ENCODE results near the gene IPO13.

DNA sequence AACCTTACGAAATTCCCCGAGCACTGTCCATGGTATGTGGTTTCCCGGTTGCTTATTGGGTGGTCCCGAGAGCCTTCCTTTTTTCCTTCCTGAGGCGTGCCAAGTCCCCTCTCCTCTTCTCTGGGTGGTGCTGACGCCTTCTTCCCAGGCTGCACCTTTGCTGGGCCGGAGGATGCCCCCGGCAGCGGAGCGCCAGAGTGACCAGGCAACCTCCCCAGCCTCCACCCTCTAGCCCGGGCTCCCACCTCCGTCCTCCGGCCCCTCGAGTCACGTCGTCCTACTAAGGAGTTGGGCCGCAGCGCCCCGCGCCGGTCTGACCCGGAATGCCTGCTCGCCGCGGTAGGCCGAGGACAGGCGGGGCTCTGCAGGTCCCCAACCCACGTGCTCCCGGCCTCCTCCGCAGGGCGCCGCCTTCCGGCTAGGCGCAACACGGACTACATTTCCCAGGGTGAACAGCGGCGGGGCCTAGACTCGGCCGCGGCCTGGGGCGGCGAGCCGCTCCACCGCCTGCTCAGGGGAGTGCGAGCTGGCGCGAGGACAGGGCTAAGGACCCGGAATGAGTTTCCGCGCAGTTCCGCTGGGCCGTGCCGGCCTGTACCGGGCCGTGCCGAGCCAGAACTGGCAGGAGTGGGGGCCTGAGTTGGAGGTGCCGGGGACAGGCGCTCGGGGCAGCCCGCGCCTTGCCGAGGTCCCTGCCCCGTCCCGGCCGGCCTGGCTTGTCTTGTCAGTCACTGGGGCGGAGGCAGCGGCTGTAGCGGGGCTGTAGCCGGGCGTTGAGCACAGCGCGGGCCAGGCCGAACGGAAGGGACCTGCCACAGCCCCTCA, at the start of gene IPO13:
- TF ChIP-seq, protein P1, sequence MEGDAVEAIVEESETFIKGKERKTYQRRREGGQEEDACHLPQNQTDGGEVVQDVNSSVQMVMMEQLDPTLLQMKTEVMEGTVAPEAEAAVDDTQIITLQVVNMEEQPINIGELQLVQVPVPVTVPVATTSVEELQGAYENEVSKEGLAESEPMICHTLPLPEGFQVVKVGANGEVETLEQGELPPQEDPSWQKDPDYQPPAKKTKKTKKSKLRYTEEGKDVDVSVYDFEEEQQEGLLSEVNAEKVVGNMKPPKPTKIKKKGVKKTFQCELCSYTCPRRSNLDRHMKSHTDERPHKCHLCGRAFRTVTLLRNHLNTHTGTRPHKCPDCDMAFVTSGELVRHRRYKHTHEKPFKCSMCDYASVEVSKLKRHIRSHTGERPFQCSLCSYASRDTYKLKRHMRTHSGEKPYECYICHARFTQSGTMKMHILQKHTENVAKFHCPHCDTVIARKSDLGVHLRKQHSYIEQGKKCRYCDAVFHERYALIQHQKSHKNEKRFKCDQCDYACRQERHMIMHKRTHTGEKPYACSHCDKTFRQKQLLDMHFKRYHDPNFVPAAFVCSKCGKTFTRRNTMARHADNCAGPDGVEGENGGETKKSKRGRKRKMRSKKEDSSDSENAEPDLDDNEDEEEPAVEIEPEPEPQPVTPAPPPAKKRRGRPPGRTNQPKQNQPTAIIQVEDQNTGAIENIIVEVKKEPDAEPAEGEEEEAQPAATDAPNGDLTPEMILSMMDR (conservative IDR thresholded peaks at IDR 0.05 in 1 of 2, IDR thresholded peaks at IDR 0.05 in 1 of 2; ENCODE audit: low read depth in 1 of 2, low read length in 2 of 2), result peak; percentile 43
- TF ChIP-seq EZH2 (IDR thresholded peaks at IDR 0.05; ENCODE audit: low read length, missing control alignments), result no peak
